Astrocyte (in vitro differentiated cells and primary cell): ENCODE measurements around the gene ERFL. TPM values are rescaled to one million over a fixed set of nuclear protein-coding genes. Genes with fewer than 3 reads are reported as not detected.

Experiments
- DNase-seq: peaks from one replicate; pipeline ENCODE4 v3.0.0-alpha.2; 2010; ENCODE audit warnings: low read depth
- FAIRE-seq: peaks from 2 replicates; lab custom pipeline; 2011; peaks lifted over from hg19 to GRCh38; lab: Jason Lieb, UNC
- H2AFZ ChIP-seq: 2 replicates; pipeline ENCODE4 v1.6.0; 2012; ENCODE audit warnings: low read depth, low read length, inconsistent platforms
- H3K27ac ChIP-seq: 2 replicates; pipeline ENCODE4 v1.5.1; 2011; ENCODE audit warnings: low read depth, low read length, inconsistent platforms
- H3K27me3 ChIP-seq: 2 replicates; pipeline ENCODE4 v1.6.0; 2011; ENCODE audit warnings: low read length, inconsistent platforms; ENCODE audit not compliant: insufficient read depth
- H3K36me3 ChIP-seq: 2 replicates; pipeline ENCODE4 v1.5.1; 2011; ENCODE audit warnings: low read length, inconsistent platforms; ENCODE audit not compliant: insufficient read depth
- H3K4me1 ChIP-seq: 2 replicates; pipeline ENCODE4 v1.5.1; 2011; ENCODE audit warnings: low read length, inconsistent platforms; ENCODE audit not compliant: insufficient read depth
- H3K4me2 ChIP-seq: 2 replicates; pipeline ENCODE4 v1.6.0; 2012; ENCODE audit warnings: low read length, inconsistent platforms
- H3K4me3 ChIP-seq: 2 replicates; pipeline ENCODE4 v1.5.1; 2011; ENCODE audit warnings: low read depth, mild to moderate bottlenecking, low read length, inconsistent platforms; ENCODE audit not compliant: insufficient read depth
- H3K79me2 ChIP-seq: 2 replicates; pipeline ENCODE4 v1.6.0; 2012; ENCODE audit warnings: mild to moderate bottlenecking, low read length, inconsistent platforms; ENCODE audit not compliant: insufficient read depth
- H3K9ac ChIP-seq: 2 replicates; pipeline ENCODE4 v1.6.0; 2012; ENCODE audit warnings: mild to moderate bottlenecking, low read length, inconsistent platforms
- H3K9me3 ChIP-seq: 2 replicates; pipeline ENCODE4 v1.5.1; 2012; ENCODE audit warnings: low read depth, mild to moderate bottlenecking, low read length, inconsistent platforms; ENCODE audit not compliant: insufficient read depth
- H4K20me1 ChIP-seq: 2 replicates; pipeline ENCODE4 v1.6.0; 2012; ENCODE audit warnings: low read length, inconsistent platforms; ENCODE audit not compliant: insufficient read depth
- H3K27ac Mint-ChIP-seq: one replicate; pipeline ENCODE4 v1.8.0; 2021; ENCODE audit warnings: mild to moderate bottlenecking, mixed read lengths; ENCODE audit not compliant: unreplicated experiment
- H3K27me3 Mint-ChIP-seq: one replicate; pipeline ENCODE4 v1.8.0; 2021; ENCODE audit warnings: low read depth, mixed read lengths; ENCODE audit not compliant: unreplicated experiment
- H3K36me3 Mint-ChIP-seq: one replicate; pipeline ENCODE4 v1.8.0; 2021; ENCODE audit warnings: low read depth, mixed read lengths; ENCODE audit not compliant: unreplicated experiment
- H3K4me1 Mint-ChIP-seq: one replicate; pipeline ENCODE4 v1.8.0; 2021; ENCODE audit warnings: low read depth, mixed read lengths; ENCODE audit not compliant: unreplicated experiment
- H3K4me3 Mint-ChIP-seq: one replicate; pipeline ENCODE4 v1.8.0; 2021; ENCODE audit warnings: mild to moderate bottlenecking, moderate library complexity, mixed read lengths; ENCODE audit not compliant: unreplicated experiment
- H3K9me3 Mint-ChIP-seq: one replicate; pipeline ENCODE4 v1.8.0; 2021; ENCODE audit warnings: mild to moderate bottlenecking, mixed read lengths; ENCODE audit not compliant: unreplicated experiment
- CTCF ChIP-seq: IDR thresholded peaks from 2 replicates; pipeline ENCODE4 v1.5.1; 2011; ENCODE audit warnings: low read depth, mild to moderate bottlenecking, inconsistent platforms, low read length, moderate library complexity; ENCODE audit not compliant: insufficient read depth
- EZH2 ChIP-seq: IDR thresholded peaks from 2 replicates; pipeline ENCODE4 v1.6.1; 2012; ENCODE audit warnings: mild to moderate bottlenecking, low read length, inconsistent platforms; ENCODE audit not compliant: insufficient read depth
- total RNA-seq: library from RNA; stranded (reverse); gene quantifications from 2 replicates; pipeline ENCODE4 v1.2.1, GENCODE V29; 2021

The ERFL gene
- total RNA-seq, 1 donor from 2014 or later = 0.41 TPM

GRCh38 chr19:41959056-41960053 lies 31.1 kb upstream of the ERFL start, which contains the start of gene RABAC1:
Gene RABAC1 (minus strand): TSS chr19:41959321. CDS start chr19:41959292, 29 bp downstream.
- Histone ChIP-seq H3K4me1 (peaks cover 16% of the 10 kb centered on the region), H3K9ac (peak within 1 kb of the TSS; percentile 100), H3K27ac (peak within 1 kb of the TSS; percentile 95), H3K36me3 (peaks cover 4% of the 10 kb centered on the region), H3K27me3 (no peaks in the 10 kb centered on the region), H2AFZ (peak within 1 kb of the TSS; percentile 94), H3K4me2 (peak within 1 kb of the TSS; percentile 98), H3K79me2 (peaks cover 20% of the 10 kb centered on the region), H4K20me1 (peaks cover 32% of the 10 kb centered on the region), H3K9me3 (no peaks in the 10 kb centered on the region), H3K4me3 (peak within 1 kb of the TSS; percentile 75)
- H3K27me3 Mint-ChIP-seq = no peaks in the 10 kb centered on the region
- peaks cover 19% of the 10 kb centered on the region for H3K4me1 Mint-ChIP-seq
- peak; percentile 52 for FAIRE-seq
- peaks cover 10% of the 10 kb centered on the region for H3K36me3 Mint-ChIP-seq
- H3K27ac Mint-ChIP-seq = peak within 1 kb of the TSS; percentile 97
- peak; percentile 83 for DNase-seq
- no peaks in the 10 kb centered on the region for H3K9me3 Mint-ChIP-seq
- H3K4me3 Mint-ChIP-seq = peak within 1 kb of the TSS; percentile 97
- no peak for TF ChIP-seq EZH2
- TF ChIP-seq CTCF = peak; percentile 20

GRCh38 chr19:41958367-41959055 lies 30.3 kb upstream of the ERFL start:
- no peaks in the 10 kb centered on the region for H3K9me3 Mint-ChIP-seq
- H3K4me3 Mint-ChIP-seq = peak overlapping the region; percentile 97
- peak overlapping the region; percentile 95 for H3K27ac ChIP-seq
- no peaks in the 10 kb centered on the region for H3K27me3 Mint-ChIP-seq
- peaks cover 10% of the 10 kb centered on the region for H3K36me3 Mint-ChIP-seq
- peak overlapping the region; percentile 100 for H3K9ac ChIP-seq
- FAIRE-seq = no peak
- peaks cover 32% of the 10 kb centered on the region for H4K20me1 ChIP-seq
- TF ChIP-seq CTCF (no peak), EZH2 (no peak)
- H3K9me3 ChIP-seq = no peaks in the 10 kb centered on the region
- peak overlapping the region; percentile 75 for H3K4me3 ChIP-seq
- peaks cover 19% of the 10 kb centered on the region for H3K4me1 Mint-ChIP-seq
- peaks cover 4% of the 10 kb centered on the region for H3K36me3 ChIP-seq
- peak; percentile 58 for DNase-seq
- H3K27ac Mint-ChIP-seq = peak overlapping the region; percentile 97
- H3K79me2 ChIP-seq = peaks cover 20% of the 10 kb centered on the region
- H3K27me3 ChIP-seq = no peaks in the 10 kb centered on the region
- H2AFZ ChIP-seq = peak overlapping the region; percentile 70
- peak overlapping the region; percentile 98 for H3K4me2 ChIP-seq
- H3K4me1 ChIP-seq = peaks cover 16% of the 10 kb centered on the region
